Vagina (tissue), 2 donors: ENCODE measurements around the gene ST6GALNAC3.

ENCODE experiments used
- CTCF ChIP-seq, 3 experiments: fragments of 450-650 bp in 2 of 3; fragments of 200-600 bp in 1 of 3; sonication (generic) in 1 of 3; IDR thresholded peaks; one replicate each; pipeline ENCODE4 v1.5.1; 2017 to 2019; ENCODE audit warnings: antibody characterized with exemption in 3 of 3, mild to moderate bottlenecking in 2 of 3, moderate library complexity in 2 of 3
- POLR2A ChIP-seq, 2 donors: fragments of 450-650 bp; IDR thresholded peaks; one replicate each; pipeline ENCODE4 v1.6.1; 2017; ENCODE audit warnings: antibody characterized with exemption in 2 of 2, mild to moderate bottlenecking in 2 of 2, moderate library complexity in 2 of 2
- POLR2AphosphoS5 ChIP-seq, 2 donors: sonication (generic); formaldehyde crosslinking; IDR thresholded peaks; one replicate each; pipeline ENCODE4 v1.9.0; 2017; ENCODE audit warnings: antibody characterized with exemption in 2 of 2, mild to moderate bottlenecking in 2 of 2, low read depth in 1 of 2; ENCODE audit not compliant: insufficient read depth in 1 of 2

DNA sequence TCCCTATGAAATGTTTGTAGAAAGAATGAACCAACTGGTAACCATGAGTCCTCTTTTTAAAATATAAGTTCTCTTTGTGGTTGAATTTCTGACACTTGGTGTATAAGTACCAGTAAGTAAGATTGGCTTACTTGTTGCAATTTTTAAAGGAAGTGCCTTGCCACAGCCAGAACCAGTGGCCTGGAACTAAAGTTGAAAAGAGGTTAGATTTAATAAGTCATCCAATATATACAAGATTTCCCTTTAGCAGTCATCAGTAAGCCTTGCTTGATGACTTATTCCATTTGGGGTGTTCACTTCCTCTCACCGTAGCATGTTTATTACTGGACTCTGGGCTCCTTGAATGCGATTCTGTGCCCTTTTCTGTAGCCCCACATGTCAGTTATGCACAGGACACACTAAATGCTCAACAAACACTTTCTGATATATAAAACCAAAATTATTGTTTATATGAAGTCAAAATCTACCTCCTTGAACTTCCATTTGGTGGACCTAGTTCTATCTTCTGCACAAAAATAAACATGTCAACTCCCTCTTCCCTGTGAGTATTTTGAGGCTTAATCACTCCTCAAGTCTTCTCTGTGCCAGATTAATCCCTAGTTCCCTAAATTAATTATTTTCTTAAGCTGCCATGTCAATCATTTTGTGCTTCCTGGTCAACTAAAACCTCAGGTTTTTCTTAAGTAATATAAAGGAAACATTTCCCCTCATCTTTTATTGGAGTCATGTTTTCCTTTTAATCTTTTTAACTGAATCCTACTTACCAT lies 218.1 kb downstream of the ST6GALNAC3 start:
- TF ChIP-seq CTCF (IDR thresholded peaks at IDR 0.05) (no peak), POLR2A (IDR thresholded peaks at IDR 0.05) (no peak), POLR2AphosphoS5 (IDR thresholded peaks at IDR 0.05; ENCODE audit: insufficient read depth in 1 of 2, low read depth in 1 of 2) (no peak)
